Measurements from ENCODE around the gene PCED1B.

GRCh38 chr12:47249082-47249481 lies 169.7 kb downstream of the PCED1B start:
- no peak for TF ChIP-seq EZH2 (IDR thresholded peaks at IDR 0.05; ENCODE audit: low read length)
- no peak for TF ChIP-seq CTCF (optimal IDR thresholded peaks at IDR 0.05 in 1 of 3, IDR thresholded peaks at IDR 0.05 in 1 of 3, conservative IDR thresholded peaks at IDR 0.05 in 1 of 3; ENCODE audit: extremely low read depth in 1 of 3, insufficient read depth in 2 of 3, low read length in 3 of 3)

All from keratinocyte (primary cell).